Heart left ventricle (tissue), 13 donors: ENCODE results near the gene TRMU.

Experiments
- POLR2A ChIP-seq, 2 donors: fragments of 450-650 bp; IDR thresholded peaks; one replicate each; pipeline ENCODE4 v1.6.1; 2017; ENCODE audit warnings: antibody characterized with exemption in 2 of 2, mild to moderate bottlenecking in 2 of 2, moderate library complexity in 2 of 2
- TF ChIP-seq, protein P1 (sequence below), 12 donors: fragments of 200-600 bp; sonication (generic) in 4 of 12; IDR thresholded peaks; one replicate each; pipeline versions ENCODE4 v1.5.0 to v1.8.0; 2018 to 2022; ENCODE audit warnings: antibody characterized with exemption in 12 of 12, mild to moderate bottlenecking in 5 of 12
- donor health status: ischemic (EF 13 %, LVEDD 7.1; RV severe dilation, severe dysfunction).
- donor health status: DM: no; HTN: yes; CAD: no.
- donor health status: DM: no; HTN: no; CAD: no.
- donor health status: ischemic (EF 25% LVEDD 6.9; RV normal size, moderate dysfunction).
- donor health status: ischemic (EF 25% LVEDD 5.7; RV mildly dilated, moderate dysfunction).
- donor health status: ischemic (EF 35%, LVEDD 5.7; RV mildly dilated, moderate dysfunction).
- donor health status: nonischemic (EF 11% LVEDD 7.7; RV severe dilation, severe dysfunction).
- donor health status: DM: yes; HTN: yes; CAD: no.
- donor health status: PGD.
- donor health status: ischemic (EF 29% LVEDD 5.4; RV normal size, mild dysfunction).
- donor health status: nonischemic (EF 23%, LVEDD 6.1; RV moderate dilation, normal function).

DNA sequence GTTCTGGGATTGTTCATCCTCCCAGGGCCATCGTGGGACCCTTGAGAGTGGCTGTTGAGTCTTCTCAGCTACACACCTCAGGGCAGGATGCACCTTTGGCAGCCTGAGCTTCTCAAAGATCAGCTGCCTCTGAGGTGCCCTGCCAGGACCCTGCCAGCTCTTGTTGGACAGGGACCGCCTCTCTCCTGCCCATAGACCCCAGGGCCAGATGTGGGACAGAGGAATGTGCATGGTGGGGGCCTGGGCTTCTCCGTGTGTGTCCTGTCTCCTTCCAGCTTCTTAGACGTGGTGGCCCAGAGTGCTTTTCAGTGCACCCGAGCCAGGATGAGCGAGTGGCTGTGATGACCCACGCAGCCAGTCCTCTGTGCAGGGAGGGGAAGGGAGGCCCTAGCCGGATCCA is 5.9 kb upstream of the TRMU start:
- TF ChIP-seq, protein P1, sequence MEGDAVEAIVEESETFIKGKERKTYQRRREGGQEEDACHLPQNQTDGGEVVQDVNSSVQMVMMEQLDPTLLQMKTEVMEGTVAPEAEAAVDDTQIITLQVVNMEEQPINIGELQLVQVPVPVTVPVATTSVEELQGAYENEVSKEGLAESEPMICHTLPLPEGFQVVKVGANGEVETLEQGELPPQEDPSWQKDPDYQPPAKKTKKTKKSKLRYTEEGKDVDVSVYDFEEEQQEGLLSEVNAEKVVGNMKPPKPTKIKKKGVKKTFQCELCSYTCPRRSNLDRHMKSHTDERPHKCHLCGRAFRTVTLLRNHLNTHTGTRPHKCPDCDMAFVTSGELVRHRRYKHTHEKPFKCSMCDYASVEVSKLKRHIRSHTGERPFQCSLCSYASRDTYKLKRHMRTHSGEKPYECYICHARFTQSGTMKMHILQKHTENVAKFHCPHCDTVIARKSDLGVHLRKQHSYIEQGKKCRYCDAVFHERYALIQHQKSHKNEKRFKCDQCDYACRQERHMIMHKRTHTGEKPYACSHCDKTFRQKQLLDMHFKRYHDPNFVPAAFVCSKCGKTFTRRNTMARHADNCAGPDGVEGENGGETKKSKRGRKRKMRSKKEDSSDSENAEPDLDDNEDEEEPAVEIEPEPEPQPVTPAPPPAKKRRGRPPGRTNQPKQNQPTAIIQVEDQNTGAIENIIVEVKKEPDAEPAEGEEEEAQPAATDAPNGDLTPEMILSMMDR (IDR thresholded peaks at IDR 0.05), result no peak
- no peak for TF ChIP-seq POLR2A (IDR thresholded peaks at IDR 0.05)
